Epithelial cell of proximal tubule (primary cell): ENCODE data around the gene CNOT1. TPM values are rescaled to one million over a fixed set of nuclear protein-coding genes. Genes with fewer than 3 reads are reported as not detected.
"Not testable (repeated sequence)": the region's sequence is repeated elsewhere in the genome, so short reads cannot be mapped to it uniquely, and the experiment has no call there.

Source experiments
- DNase-seq: peaks from one replicate; pipeline ENCODE4 v3.0.0-alpha.2; 2011; ENCODE audit warnings: low read depth
- H3K4me3 ChIP-seq: 2 replicates; pipeline ENCODE4 v1.5.1; 2011; ENCODE audit warnings: low read depth, mild to moderate bottlenecking, low read length
- CTCF ChIP-seq: conservative IDR thresholded peaks from 2 replicates; pipeline ENCODE4 v1.5.1; 2012; ENCODE audit warnings: low read depth, mild to moderate bottlenecking, low read length
- total RNA-seq: library from RNA; depleted of rRNA; stranded (reverse); fragments of >200 nt; gene quantifications from 2 replicates; pipeline ENCODE4 v1.2.3, GENCODE V29; 2015

CNOT1 gene
- total RNA-seq, 1 donor from 2014 or later, result 70.6 TPM

GRCh38 chr16:58624209-58624608 lies 5.4 kb downstream of the CNOT1 start:
- no peak for DNase-seq
- TF ChIP-seq CTCF, result no peak
- no peak overlapping the region for H3K4me3 ChIP-seq

GRCh38 chr16:58620396-58620795 lies 9.2 kb downstream of the CNOT1 start:
- no peak for DNase-seq
- no peak overlapping the region for H3K4me3 ChIP-seq
- no peak for TF ChIP-seq CTCF

GRCh38 chr16:58615280-58615679 lies 14.3 kb downstream of the CNOT1 start:
- no peak for DNase-seq
- no peak overlapping the region for H3K4me3 ChIP-seq
- no peak for TF ChIP-seq CTCF

- no peak for DNase-seq
- no peak overlapping the region for H3K4me3 ChIP-seq
- TF ChIP-seq CTCF, result no peak
Measured at GRCh38 chr16:58614860-58615259, 14.8 kb downstream of the CNOT1 start.

- DNase-seq, result no peak
- H3K4me3 ChIP-seq, result no peak overlapping the region
- no peak for TF ChIP-seq CTCF
Measured at GRCh38 chr16:58614212-58614611, 15.4 kb downstream of the CNOT1 start.

GRCh38 chr16:58612965-58613364 lies 16.7 kb downstream of the CNOT1 start:
- H3K4me3 ChIP-seq, DNase-seq: not testable (repeated sequence)

GRCh38 chr16:58608601-58609136 lies 21.0 kb downstream of the CNOT1 start:
- no peak for DNase-seq
- no peak overlapping the region for H3K4me3 ChIP-seq
- TF ChIP-seq CTCF, result no peak
